CD4-positive, alpha-beta T cell (primary cell): Measurements from ENCODE around the gene PCSK2. TPM values are rescaled to one million over a fixed set of nuclear protein-coding genes. Genes with fewer than 3 reads are reported as not detected.

Source experiments
- ATAC-seq: fragments of 200-7000 bp; cut with Tn5 transposase; one replicate; pipeline ENCODE4 v1.10.0; 2022; ENCODE audit warnings: mild to moderate bottlenecking; ENCODE audit not compliant: poor library complexity
- CTCF ChIA-PET: fragments of 350-600 bp; sonication (Branson Sonifier 250); formaldehyde crosslinking; loops from one replicate; lab custom pipeline; 2021; ENCODE audit warnings: antibody characterized with exemption, inconsistent platforms; lab: Charles Lee
- POLR2A ChIA-PET: fragments of 350-600 bp; sonication (Branson Sonifier 250); formaldehyde crosslinking; loops from one replicate; lab custom pipeline; 2021; ENCODE audit warnings: antibody characterized with exemption, inconsistent platforms; lab: Charles Lee
- DNase-seq, 14 experiments: peaks; one replicate each; pipeline ENCODE4 v3.0.0-alpha.2; 2013 to 2020; ENCODE audit warnings: mixed read lengths in 2 of 14
- H3K27ac ChIP-seq, 2 donors: one replicate each; pipeline versions ENCODE4 v1.5.1 to v1.7.0; 2013; ENCODE audit warnings: low read length in 2 of 2, low read depth in 1 of 2, mild to moderate bottlenecking in 1 of 2
- H3K27me3 ChIP-seq, 2 experiments: 1 replicate in 1 of 2; 2 replicates in 1 of 2; pipeline versions ENCODE4 v1.6.1 to v1.7.0; 2013; ENCODE audit warnings: low read length in 2 of 2, control low read depth in 1 of 2, mild to moderate bottlenecking in 1 of 2, moderate library complexity in 1 of 2; ENCODE audit not compliant: insufficient read depth in 2 of 2, control insufficient read depth in 1 of 2
- H3K36me3 ChIP-seq: one replicate; pipeline ENCODE4 v1.6.1; 2013; ENCODE audit warnings: low read length, control low read depth; ENCODE audit not compliant: insufficient read depth
- H3K4me1 ChIP-seq: one replicate; pipeline ENCODE4 v1.6.1; 2013; ENCODE audit warnings: low read length, control low read depth; ENCODE audit not compliant: insufficient read depth
- H3K4me3 ChIP-seq: one replicate; pipeline ENCODE4 v1.5.1; 2013; ENCODE audit warnings: mild to moderate bottlenecking, low read length, moderate library complexity
- H3K9me3 ChIP-seq, 2 experiments: 1 replicate in 1 of 2; 2 replicates in 1 of 2; pipeline versions ENCODE4 v1.6.1 to v1.7.0; 2013; ENCODE audit warnings: low read length in 2 of 2, mild to moderate bottlenecking in 2 of 2, control low read depth in 1 of 2, moderate library complexity in 1 of 2; ENCODE audit not compliant: control insufficient read depth in 1 of 2, insufficient read depth in 1 of 2
- H3K27ac Mint-ChIP-seq: one replicate; pipeline ENCODE4 v1.8.0; 2020; ENCODE audit warnings: mixed read lengths
- H3K27me3 Mint-ChIP-seq: one replicate; pipeline ENCODE4 v1.8.0; 2021; ENCODE audit warnings: mixed read lengths
- H3K36me3 Mint-ChIP-seq: one replicate; pipeline ENCODE4 v1.8.0; 2021; ENCODE audit warnings: low read depth, mixed read lengths
- H3K4me1 Mint-ChIP-seq: one replicate; pipeline ENCODE4 v1.8.0; 2021; ENCODE audit warnings: low read depth, mixed read lengths
- H3K4me3 Mint-ChIP-seq: one replicate; pipeline ENCODE4 v1.8.0; 2020; ENCODE audit warnings: mild to moderate bottlenecking, mixed read lengths
- H3K9me3 Mint-ChIP-seq: one replicate; pipeline ENCODE4 v1.8.0; 2020; ENCODE audit warnings: mixed read lengths
- intact Hi-C, 2 experiments: fragments of 100-400 bp; cut with DNase I in 1 of 2; cut with micrococcal nuclease in 1 of 2; formaldehyde crosslinking; loops; one replicate each; pipeline versions ENCODE4 v1.15.1 to v1.9.0; 2023 to 2025; cut with DNase I, micrococcal nuclease
- total RNA-seq, 174 experiments: library from RNA in 2 of 174; stranded (reverse) in 2 of 174; gene quantifications; one replicate each; pipeline ENCODE4 v1.2.3 and lab custom pipeline; 2021 to 2026
- TF ChIP-seq, protein P1 (sequence below): fragments of 200-600 bp; IDR thresholded peaks from one replicate; pipeline ENCODE4 v1.8.0; 2022; ENCODE audit warnings: antibody characterized with exemption, mild to moderate bottlenecking

PCSK2 gene
- total RNA-seq, 2 experiments from 2014 or later, result not detected

DNA sequence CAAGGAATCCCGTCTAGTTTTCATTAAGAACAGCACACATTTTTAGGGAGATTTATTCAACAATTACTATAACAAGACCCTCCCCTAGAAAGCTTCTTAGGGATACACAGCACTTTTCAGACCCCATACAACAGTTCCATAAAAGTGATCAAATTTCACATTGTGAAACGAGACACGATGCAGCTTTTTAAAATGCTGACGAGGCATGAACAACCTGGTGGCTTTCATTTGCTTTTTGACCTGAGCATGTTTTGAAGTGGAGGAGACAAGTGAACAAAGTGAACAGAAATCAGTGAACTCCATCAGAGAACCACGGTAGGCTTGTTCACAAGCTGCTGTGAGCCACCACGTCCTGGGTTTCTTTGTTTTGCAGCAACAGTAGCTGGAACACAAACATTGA, 112.2 kb downstream of the PCSK2 start:
- no peak for DNase-seq
- TF ChIP-seq, protein P1, sequence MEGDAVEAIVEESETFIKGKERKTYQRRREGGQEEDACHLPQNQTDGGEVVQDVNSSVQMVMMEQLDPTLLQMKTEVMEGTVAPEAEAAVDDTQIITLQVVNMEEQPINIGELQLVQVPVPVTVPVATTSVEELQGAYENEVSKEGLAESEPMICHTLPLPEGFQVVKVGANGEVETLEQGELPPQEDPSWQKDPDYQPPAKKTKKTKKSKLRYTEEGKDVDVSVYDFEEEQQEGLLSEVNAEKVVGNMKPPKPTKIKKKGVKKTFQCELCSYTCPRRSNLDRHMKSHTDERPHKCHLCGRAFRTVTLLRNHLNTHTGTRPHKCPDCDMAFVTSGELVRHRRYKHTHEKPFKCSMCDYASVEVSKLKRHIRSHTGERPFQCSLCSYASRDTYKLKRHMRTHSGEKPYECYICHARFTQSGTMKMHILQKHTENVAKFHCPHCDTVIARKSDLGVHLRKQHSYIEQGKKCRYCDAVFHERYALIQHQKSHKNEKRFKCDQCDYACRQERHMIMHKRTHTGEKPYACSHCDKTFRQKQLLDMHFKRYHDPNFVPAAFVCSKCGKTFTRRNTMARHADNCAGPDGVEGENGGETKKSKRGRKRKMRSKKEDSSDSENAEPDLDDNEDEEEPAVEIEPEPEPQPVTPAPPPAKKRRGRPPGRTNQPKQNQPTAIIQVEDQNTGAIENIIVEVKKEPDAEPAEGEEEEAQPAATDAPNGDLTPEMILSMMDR, result no peak
- Histone ChIP-seq H3K27ac (no peak overlapping the region), H3K4me3 (no peak overlapping the region), H3K36me3 (no peaks in the 10 kb centered on the region), H3K4me1 (no peaks in the 10 kb centered on the region), H3K9me3 (no peaks in the 10 kb centered on the region), H3K27me3 (no peaks in the 10 kb centered on the region)
- ATAC-seq, result no peak
- H3K4me1 Mint-ChIP-seq, result no peaks in the 10 kb centered on the region
- H3K4me3 Mint-ChIP-seq, result no peak overlapping the region
- H3K27me3 Mint-ChIP-seq, result peaks cover 10% of the 10 kb centered on the region
- no peaks in the 10 kb centered on the region for H3K36me3 Mint-ChIP-seq
- ChIA-PET CTCF (no interaction called here), POLR2A (no interaction called here)
- H3K27ac Mint-ChIP-seq, result no peak overlapping the region
- H3K9me3 Mint-ChIP-seq, result no peaks in the 10 kb centered on the region
- intact Hi-C loops, result no loop called here

DNA sequence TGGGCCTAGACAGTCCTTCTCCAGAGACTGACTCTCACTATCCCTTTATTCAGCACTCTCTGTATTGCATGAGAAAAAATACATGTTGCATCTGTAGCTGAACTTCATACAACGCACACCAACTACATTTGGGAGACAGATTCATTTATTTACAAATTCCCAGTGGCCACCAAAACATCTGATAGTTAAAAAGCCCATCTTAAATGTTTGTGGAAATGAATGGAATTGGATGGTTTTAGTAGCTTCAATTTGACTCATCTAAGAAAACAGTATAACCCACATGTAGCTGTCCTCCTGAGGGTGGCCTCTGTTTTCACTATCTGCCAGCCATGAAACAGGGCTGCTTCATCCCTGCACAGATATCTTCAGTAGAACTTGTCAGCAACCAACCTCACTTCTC, 116.3 kb downstream of the PCSK2 start:
- Mint-ChIP-seq H3K9me3 (no peaks in the 10 kb centered on the region), H3K27ac (no peak overlapping the region), H3K4me1 (no peaks in the 10 kb centered on the region), H3K36me3 (no peaks in the 10 kb centered on the region), H3K4me3 (no peak overlapping the region), H3K27me3 (peaks cover 21% of the 10 kb centered on the region)
- H3K27me3 ChIP-seq, result peaks cover 0 to 3% of the 10 kb centered on the region in 2 experiments
- intact Hi-C loops, result no loop called here
- no peaks in the 10 kb centered on the region for H3K9me3 ChIP-seq
- H3K4me1 ChIP-seq, result no peaks in the 10 kb centered on the region
- TF ChIP-seq, protein P1, result no peak
- H3K27ac ChIP-seq, result no peak overlapping the region
- no peak overlapping the region for H3K4me3 ChIP-seq
- ATAC-seq (no peak), DNase-seq (no peak)
- no peaks in the 10 kb centered on the region for H3K36me3 ChIP-seq
- ChIA-PET POLR2A (no interaction called here), CTCF (no interaction called here)

DNA sequence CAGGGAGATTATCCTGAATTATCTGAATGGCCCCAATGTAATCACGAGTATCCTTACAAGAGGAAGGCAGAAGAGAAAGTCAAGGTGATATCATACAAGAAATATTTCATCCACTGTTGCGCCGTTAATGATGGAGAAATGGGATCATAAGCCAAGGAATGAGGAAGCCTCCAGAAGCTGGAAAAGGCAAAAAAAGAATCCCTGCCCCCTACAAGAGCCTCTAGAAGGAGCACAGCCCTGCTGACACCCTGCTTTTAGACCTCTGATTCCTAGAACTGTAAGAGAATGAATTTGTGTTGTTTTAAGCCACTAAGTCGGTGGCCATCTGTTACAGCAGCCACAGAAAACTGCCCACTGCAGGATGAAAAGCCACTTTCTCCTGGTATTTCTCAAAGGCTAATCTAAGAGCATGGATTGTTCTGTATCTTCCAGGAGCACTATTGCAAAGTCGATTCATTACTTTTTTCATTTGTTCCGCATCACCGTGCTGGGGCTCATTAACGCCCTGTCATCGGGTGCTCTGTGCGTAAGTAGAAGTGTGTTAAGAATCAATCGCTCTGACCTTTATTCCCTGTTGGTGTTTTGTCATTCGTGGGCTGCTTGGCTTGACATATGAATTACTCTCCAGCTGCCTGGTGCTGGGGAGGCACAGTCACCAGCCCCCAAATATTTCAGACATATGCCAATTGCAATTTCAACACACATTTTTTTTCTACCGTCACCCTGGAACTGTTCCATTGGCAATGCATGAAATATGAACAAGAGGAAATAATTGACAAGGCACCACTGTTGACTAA, 117.0 kb downstream of the PCSK2 start:
- Mint-ChIP-seq H3K27me3 (peaks cover 24% of the 10 kb centered on the region), H3K4me1 (no peaks in the 10 kb centered on the region), H3K9me3 (no peaks in the 10 kb centered on the region), H3K36me3 (no peaks in the 10 kb centered on the region), H3K4me3 (no peak overlapping the region), H3K27ac (no peak overlapping the region)
- DNase-seq (no peak), ATAC-seq (no peak)
- ChIA-PET POLR2A (no interaction called here), CTCF (no interaction called here)
- H3K27me3 ChIP-seq, result peaks cover 0 to 3% of the 10 kb centered on the region in 2 experiments
- no peaks in the 10 kb centered on the region for H3K36me3 ChIP-seq
- intact Hi-C loops, result no loop called here
- H3K27ac ChIP-seq, result no peak overlapping the region
- no peak overlapping the region for H3K4me3 ChIP-seq
- TF ChIP-seq, protein P1, result no peak
- H3K9me3 ChIP-seq, result no peaks in the 10 kb centered on the region
- no peaks in the 10 kb centered on the region for H3K4me1 ChIP-seq
